Esophagus squamous epithelium (tissue), 5 donors: ENCODE measurements around the gene SPG11. TPM values are rescaled to one million over a fixed set of nuclear protein-coding genes. Genes with fewer than 3 reads are reported as not detected.

ENCODE experiments used
- DNase-seq: peaks from one replicate; lab custom pipeline; 2025; lab: John Stamatoyannopoulos, UW
- H3K27ac ChIP-seq, 4 donors: fragments of 200-600 bp; sonication (generic); one replicate each; pipeline ENCODE4 v1.5.1; 2016 to 2019; ENCODE audit warnings: mild to moderate bottlenecking in 1 of 4
- H3K27me3 ChIP-seq, 4 donors: fragments of 200-600 bp; sonication (generic); 1 replicate in 3 of 4; 2 replicates in 1 of 4; pipeline versions ENCODE4 v1.5.1 to v1.6.0; 2017 to 2021; ENCODE audit warnings: antibody characterized with exemption in 1 of 4
- H3K36me3 ChIP-seq, 3 donors: fragments of 200-600 bp; sonication (generic); one replicate each; pipeline ENCODE4 v1.5.1; 2016 to 2019
- H3K4me1 ChIP-seq, 3 donors: fragments of 200-600 bp; sonication (generic); one replicate each; pipeline ENCODE4 v1.5.1; 2017 to 2019
- H3K4me3 ChIP-seq, 4 donors: fragments of 200-600 bp; sonication (generic); 1 replicate in 3 of 4; 2 replicates in 1 of 4; pipeline ENCODE4 v1.5.1; 2016 to 2019; ENCODE audit warnings: mild to moderate bottlenecking in 2 of 4, moderate library complexity in 1 of 4
- H3K9me3 ChIP-seq, 3 donors: fragments of 200-600 bp; sonication (generic); one replicate each; pipeline ENCODE4 v1.5.1; 2016 to 2019
- CTCF ChIP-seq, 6 experiments: fragments of 450-650 bp in 4 of 6; fragments of 200-600 bp in 2 of 6; sonication (generic) in 2 of 6; IDR thresholded peaks; one replicate each; pipeline ENCODE4 v1.5.1; 2016 to 2019; ENCODE audit warnings: antibody characterized with exemption in 6 of 6, mild to moderate bottlenecking in 4 of 6, moderate library complexity in 4 of 6
- POLR2A ChIP-seq, 4 donors: fragments of 450-650 bp; IDR thresholded peaks; one replicate each; pipeline ENCODE4 v1.6.1; 2017; ENCODE audit warnings: antibody characterized with exemption in 4 of 4, mild to moderate bottlenecking in 4 of 4, moderate library complexity in 3 of 4
- WGBS, 2 donors: methylation state at CpG; one replicate each; pipeline ENCODE4 v1.1.5; 2018; 5-methylcytosine and 5-hydroxymethylcytosine counted together
- intact Hi-C: fragments of 100-400 bp; cut with DNase I; formaldehyde crosslinking; loops from one replicate; pipeline ENCODE4 v1.15.0; 2022
- total RNA-seq, 4 donors: library from RNA; depleted of rRNA; stranded (reverse); fragments of >200 nt; gene quantifications; one replicate each; pipeline ENCODE4 v1.1.0, GENCODE V29; 2016
- donor health status: DM: yes; HTN: yes; CAD: no.

The SPG11 gene
- total RNA-seq, 4 donors from 2014 or later, result 43.9 to 84.3 (median 50.0) TPM

- Histone ChIP-seq H3K9me3 (no peaks in the 10 kb centered on the region), H3K27me3 (no peaks in the 10 kb centered on the region), H3K4me1 (peaks cover 4 to 32% (median 9%) of the 10 kb centered on the region in 3 donors), H3K36me3 (peaks cover 0 to 100% (median 71%) of the 10 kb centered on the region in 3 donors), H3K27ac (peak overlapping the region in 3 of 4 donors; percentile 23 to 69 (median 28)), H3K4me3 (no peak overlapping the region)
- no peak for DNase-seq
- intact Hi-C loops, result no loop called here
- TF ChIP-seq POLR2A (IDR thresholded peaks at IDR 0.05), result no peak
- TF ChIP-seq CTCF (IDR thresholded peaks at IDR 0.05), result no peak
- WGBS, 2 donors, result 60 to 62% methylated on average over 1 of the region's 1 CpG
Measured at GRCh38 chr15:44591326-44591725, 72.1 kb downstream of the SPG11 start.

GRCh38 chr15:44588541-44588940 lies 74.9 kb downstream of the SPG11 start:
- DNase-seq, result no peak
- no peaks in the 10 kb centered on the region for H3K27me3 ChIP-seq
- intact Hi-C loops, result no loop called here
- WGBS, 2 donors, result 80 to 87% methylated on average over 5 of the region's 5 CpGs
- no peak overlapping the region for H3K4me3 ChIP-seq
- H3K27ac ChIP-seq, result no peak overlapping the region
- H3K9me3 ChIP-seq, result no peaks in the 10 kb centered on the region
- TF ChIP-seq POLR2A (IDR thresholded peaks at IDR 0.05) (no peak), CTCF (IDR thresholded peaks at IDR 0.05) (no peak)
- H3K36me3 ChIP-seq, result peaks cover 0 to 100% (median 64%) of the 10 kb centered on the region in 3 donors
- H3K4me1 ChIP-seq, result peaks cover 4 to 29% (median 9%) of the 10 kb centered on the region in 3 donors

GRCh38 chr15:44585633-44586032 lies 77.8 kb downstream of the SPG11 start:
- H3K4me1 ChIP-seq, result peaks cover 0 to 1% (median 0%) of the 10 kb centered on the region in 3 donors
- 82 to 94% methylated on average over 2 of the region's 2 CpGs for WGBS, 2 donors
- H3K4me3 ChIP-seq, result no peak overlapping the region
- H3K9me3 ChIP-seq, result no peaks in the 10 kb centered on the region
- H3K27ac ChIP-seq, result no peak overlapping the region
- intact Hi-C loops, result no loop called here
- no peaks in the 10 kb centered on the region for H3K27me3 ChIP-seq
- TF ChIP-seq POLR2A (IDR thresholded peaks at IDR 0.05) (no peak), CTCF (IDR thresholded peaks at IDR 0.05) (no peak)
- no peak for DNase-seq
- H3K36me3 ChIP-seq, result peaks cover 0 to 100% (median 46%) of the 10 kb centered on the region in 3 donors

GRCh38 chr15:44584162-44584749 lies 79.2 kb downstream of the SPG11 start:
- H3K4me3 ChIP-seq, result no peak overlapping the region
- H3K36me3 ChIP-seq, result peaks cover 0 to 97% (median 38%) of the 10 kb centered on the region in 3 donors
- TF ChIP-seq CTCF (IDR thresholded peaks at IDR 0.05) (peak; percentile 29 to 64 (median 43)), POLR2A (IDR thresholded peaks at IDR 0.05) (no peak)
- no peaks in the 10 kb centered on the region for H3K4me1 ChIP-seq
- no peaks in the 10 kb centered on the region for H3K9me3 ChIP-seq
- 63 to 88% methylated on average over 5 of the region's 5 CpGs for WGBS, 2 donors
- H3K27ac ChIP-seq, result no peak overlapping the region
- intact Hi-C loops, result no loop called here
- H3K27me3 ChIP-seq, result no peaks in the 10 kb centered on the region
- no peak for DNase-seq

- no peak for DNase-seq
- Histone ChIP-seq H3K27me3 (no peaks in the 10 kb centered on the region), H3K4me3 (no peak overlapping the region), H3K9me3 (no peaks in the 10 kb centered on the region), H3K36me3 (peaks cover 0 to 77% (median 13%) of the 10 kb centered on the region in 3 donors), H3K4me1 (peaks cover 0 to 6% (median 0%) of the 10 kb centered on the region in 3 donors), H3K27ac (no peak overlapping the region)
- 67 to 78% methylated on average over 2 of the region's 2 CpGs for WGBS, 2 donors
- intact Hi-C loops, result no loop called here
- TF ChIP-seq CTCF (IDR thresholded peaks at IDR 0.05), result no peak
- no peak for TF ChIP-seq POLR2A (IDR thresholded peaks at IDR 0.05)
Measured at GRCh38 chr15:44580105-44580504, 83.4 kb downstream of the SPG11 start.
